Ramos (cell line): ENCODE results near the gene SLAIN1.

Experiments used
- in situ Hi-C: fragments of 300-500 bp; cut with MboI; formaldehyde crosslinking; loops from one replicate; pipeline ENCODE4 v1.14.3; 2022; ENCODE audit warnings: low sequenced_read_pairs; ENCODE audit not compliant: unreplicated experiment

Gene SLAIN1

GRCh38 chr13:77745784-77746183, 48.3 kb downstream of the SLAIN1 start:
- in situ Hi-C loops = no loop called here

- in situ Hi-C loops = no loop called here
These were observed 51.9 kb downstream of the SLAIN1 start for GRCh38 chr13:77749344-77749880.

DNA sequence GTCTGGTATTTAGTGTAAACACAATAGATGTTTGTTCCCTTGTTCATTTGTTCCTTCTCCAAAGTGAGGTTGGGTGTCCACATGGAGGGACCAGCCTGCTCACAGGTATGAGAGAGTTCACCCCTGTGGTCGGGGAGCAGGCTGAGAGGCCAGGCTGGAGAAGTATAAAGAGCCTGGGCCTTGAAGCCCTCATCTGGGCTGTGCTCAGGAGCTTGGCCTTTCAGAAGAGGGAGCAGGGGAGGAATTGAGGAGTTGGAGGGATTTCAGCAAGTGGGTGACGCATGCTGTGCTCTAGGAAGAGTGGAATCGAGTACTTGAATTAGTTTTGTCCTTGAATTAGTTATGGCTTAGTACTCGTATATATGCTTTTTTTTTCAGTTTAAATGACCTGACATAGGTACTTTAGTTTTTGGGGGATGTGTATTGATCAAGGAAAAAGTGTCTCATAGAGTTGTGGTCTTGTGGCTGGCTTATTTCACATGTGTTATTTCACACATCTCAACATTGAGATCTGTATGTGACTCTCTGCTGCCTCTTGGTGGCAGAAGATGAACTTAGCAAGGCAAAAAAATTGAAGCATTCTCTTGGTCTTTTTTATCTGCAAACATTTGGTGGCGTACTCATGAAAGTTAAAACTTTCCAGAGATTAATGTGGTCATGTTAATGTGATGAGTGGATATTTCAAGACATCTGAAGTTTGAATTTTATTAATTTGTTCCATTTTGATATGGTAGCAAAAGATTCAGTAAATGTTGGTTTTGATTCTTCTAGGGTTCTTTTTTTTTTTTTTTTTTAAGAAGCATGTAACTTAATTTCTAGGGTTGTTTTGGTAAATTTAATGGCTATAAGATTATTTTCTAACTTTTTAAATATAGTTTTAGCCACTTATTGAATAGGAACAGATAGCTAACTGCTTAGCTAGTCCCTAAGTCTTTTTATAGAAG, 54.3 kb downstream of the SLAIN1 start:
- in situ Hi-C loops = loop anchor here (5.0 kb wide), 1 partner anchor 159 kb away; no protein-coding TSS in a partner anchor

- in situ Hi-C loops = loop anchor here (5.0 kb wide), 1 partner anchor 160 kb away; no protein-coding TSS in a partner anchor
These were observed 55.1 kb downstream of the SLAIN1 start for GRCh38 chr13:77752512-77753069.

DNA sequence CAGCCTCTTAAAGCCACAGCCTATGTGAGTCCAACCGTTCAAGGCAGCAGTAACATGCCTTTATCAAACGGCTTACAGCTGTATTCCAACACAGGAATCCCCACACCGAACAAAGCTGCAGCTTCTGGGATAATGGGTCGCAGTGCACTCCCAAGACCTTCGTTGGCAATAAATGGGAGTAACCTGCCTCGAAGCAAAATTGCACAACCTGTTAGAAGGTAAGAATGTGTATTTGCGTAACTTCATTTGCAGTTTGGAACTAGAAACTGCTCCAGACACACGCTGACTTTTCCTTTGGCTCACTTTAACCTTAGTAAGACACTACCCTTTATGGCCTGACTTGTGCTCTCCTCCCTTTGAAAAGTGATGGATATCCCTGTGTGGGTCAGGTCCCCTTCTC, 63.4 kb downstream of the SLAIN1 start:
- in situ Hi-C loops = no loop called here

GRCh38 chr13:77767413-77767812, 69.9 kb downstream of the SLAIN1 start:
- in situ Hi-C loops = no loop called here

DNA sequence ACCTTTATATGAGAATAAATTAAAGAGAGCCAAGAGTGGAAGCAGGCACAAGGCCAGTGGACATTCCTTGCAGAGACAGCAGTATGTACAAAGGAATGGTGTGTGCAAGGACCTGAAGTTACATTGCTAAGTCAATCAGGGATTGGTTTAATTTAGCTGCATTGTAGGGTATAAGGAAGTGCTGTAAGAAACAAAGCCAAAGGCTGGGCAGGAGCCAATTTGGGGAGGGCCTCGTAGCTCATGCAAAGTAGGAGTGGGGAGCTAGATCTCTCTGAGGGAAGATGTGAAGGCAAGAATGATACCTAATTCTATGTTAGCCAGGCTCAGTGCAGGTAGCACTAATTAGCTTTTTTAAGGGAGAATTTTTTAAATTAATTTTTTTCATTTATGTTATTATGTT, 76.7 kb downstream of the SLAIN1 start:
- in situ Hi-C loops = no loop called here

DNA sequence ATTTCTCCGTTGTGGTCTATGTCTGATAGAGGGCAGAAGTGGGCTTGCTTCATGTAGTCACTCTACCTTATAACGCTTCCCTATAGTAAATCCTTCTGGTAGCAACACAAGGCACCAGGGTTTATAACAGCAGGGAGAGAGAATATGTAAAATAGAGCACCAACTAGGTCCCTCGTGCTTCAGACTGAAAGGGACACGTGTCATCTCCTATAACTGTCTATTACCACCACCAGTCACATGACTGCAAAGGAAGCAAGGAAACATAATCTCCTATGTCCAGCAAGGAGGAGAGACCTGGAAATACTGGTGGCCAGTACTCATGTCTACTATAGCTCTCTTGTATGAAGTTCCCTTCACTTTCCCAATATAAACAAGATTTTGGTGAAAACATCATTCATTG, 79.2 kb downstream of the SLAIN1 start:
- in situ Hi-C loops = loop anchor here (5.0 kb wide), 1 partner anchor 346 kb away; no protein-coding TSS in a partner anchor

DNA sequence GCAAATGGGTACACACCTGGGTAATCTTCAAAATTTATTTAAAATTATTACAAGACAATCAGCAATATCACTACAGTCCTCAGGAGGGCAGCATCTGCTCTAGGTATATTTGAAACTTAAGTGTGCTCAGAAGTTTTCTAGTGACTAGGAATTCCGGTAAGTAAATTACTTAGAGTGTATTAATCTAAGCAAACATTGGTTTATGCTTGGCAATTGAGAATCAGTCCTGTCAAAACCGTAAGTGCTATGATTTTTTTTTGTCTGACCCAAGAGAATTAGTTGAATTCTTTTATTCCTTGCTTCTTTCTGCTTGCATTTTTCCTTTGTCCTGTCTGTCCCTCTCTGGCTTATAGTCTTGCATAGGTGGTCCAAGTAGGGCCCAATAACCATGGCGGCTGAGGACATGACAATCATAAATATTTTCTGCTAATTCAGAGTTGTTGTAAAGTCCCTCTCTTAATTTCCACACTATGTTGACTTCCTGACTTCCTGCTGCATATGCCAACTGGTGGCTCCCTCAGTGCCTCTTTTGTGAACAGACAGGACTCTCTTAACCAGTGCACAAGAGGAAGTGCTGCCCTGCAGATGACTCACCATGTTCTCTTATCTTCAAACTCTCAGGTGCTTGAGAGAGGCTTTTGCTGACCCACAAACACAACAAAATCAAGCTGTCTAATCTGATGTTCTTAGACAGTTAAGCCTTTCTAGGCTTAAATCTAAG, 82.2 kb downstream of the SLAIN1 start:
- in situ Hi-C loops = loop anchor here (5.0 kb wide), 1 partner anchor 343 kb away; no protein-coding TSS in a partner anchor

DNA sequence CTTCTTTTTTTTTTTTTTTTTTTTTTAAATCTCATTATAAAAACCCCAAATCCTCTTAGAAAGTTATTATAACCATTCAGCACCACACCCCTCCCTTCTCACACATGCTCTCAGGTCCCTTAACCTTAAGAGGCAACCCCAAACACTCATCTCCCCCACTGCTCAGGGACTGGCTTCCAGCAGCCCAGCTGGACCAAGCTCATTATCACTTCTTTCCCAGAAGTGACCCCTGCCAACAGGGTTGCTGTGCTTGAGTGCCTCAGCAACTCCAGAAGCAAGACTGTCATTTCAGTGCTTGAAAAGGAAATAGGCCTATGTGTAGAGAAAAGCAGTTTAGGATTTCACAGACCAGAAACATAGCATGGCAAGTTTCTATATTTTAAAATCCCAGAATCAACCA, 84.3 kb downstream of the SLAIN1 start:
- in situ Hi-C loops = no loop called here

DNA sequence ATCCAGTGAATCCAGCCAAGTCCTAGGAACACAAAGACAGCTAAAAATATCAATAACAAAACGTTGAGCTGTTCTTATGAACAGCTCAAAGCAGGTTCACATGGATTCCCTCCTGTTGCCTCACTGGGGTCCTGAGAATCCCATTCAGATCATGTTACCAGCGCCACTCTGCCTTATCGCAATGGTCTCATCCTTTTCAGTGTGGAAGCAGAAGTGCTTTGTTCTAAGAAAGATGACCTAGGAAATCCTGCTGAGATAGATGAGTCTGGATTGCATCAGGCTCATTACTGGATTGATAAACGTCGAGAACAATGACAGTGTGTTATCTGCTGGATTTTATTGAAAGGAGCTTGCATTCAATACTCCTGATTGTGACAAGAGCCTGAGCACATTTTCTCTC, 87.0 kb downstream of the SLAIN1 start:
- in situ Hi-C loops = no loop called here

GRCh38 chr13:77786695-77787287, 89.3 kb downstream of the SLAIN1 start:
- in situ Hi-C loops = no loop called here

DNA sequence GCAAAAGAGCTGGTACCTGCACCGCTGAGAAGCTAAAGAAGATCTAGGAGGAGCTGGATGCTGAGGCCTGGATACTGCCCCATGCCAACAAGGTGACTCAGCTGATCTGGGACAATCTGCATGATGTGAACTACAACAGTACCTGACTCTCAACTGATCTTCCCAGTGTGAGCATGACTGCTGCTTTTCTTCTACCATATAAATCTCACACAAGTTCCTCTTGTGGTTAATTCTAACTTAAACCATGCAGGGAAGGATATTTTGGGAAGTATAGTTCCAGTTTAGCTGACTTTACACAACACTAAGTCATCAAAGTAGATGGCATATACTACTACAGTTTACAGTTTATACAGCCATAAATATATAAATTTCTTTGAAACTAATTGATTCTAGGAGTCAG, 91.9 kb downstream of the SLAIN1 start:
- in situ Hi-C loops = no loop called here

- in situ Hi-C loops = no loop called here
These were observed 102.7 kb downstream of the SLAIN1 start for GRCh38 chr13:77800219-77800618.

- in situ Hi-C loops = no loop called here
These were observed 109.0 kb downstream of the SLAIN1 start for GRCh38 chr13:77806518-77806917.

GRCh38 chr13:77807431-77808135, 110.1 kb downstream of the SLAIN1 start:
- in situ Hi-C loops = no loop called here

- in situ Hi-C loops = no loop called here
These were observed 112.9 kb downstream of the SLAIN1 start for GRCh38 chr13:77810430-77810829.

- in situ Hi-C loops = no loop called here
These were observed 113.4 kb downstream of the SLAIN1 start for GRCh38 chr13:77810878-77811277.

- in situ Hi-C loops = no loop called here
These were observed 113.9 kb downstream of the SLAIN1 start for GRCh38 chr13:77811381-77811780.

DNA sequence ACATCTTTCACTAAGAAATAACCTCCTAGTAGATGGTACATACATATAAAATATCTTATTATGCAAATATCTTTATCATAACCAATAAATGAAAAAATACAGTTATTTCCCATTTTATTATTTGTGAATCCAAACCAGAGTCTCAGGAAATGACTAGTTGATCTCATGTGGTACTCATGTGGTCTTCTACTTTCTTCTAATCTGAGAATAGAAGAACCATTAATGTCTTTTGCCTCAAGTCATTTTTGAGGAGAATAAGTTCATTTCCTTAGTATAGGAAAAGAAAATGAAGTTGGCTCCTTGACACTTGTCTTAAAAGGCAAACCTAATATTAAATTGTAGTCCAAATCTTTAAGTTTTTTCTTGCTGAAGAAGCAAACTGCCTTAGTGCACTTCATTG, 114.5 kb downstream of the SLAIN1 start:
- in situ Hi-C loops = no loop called here
